Panc1 (cell line): ENCODE results near the gene IL2RA. TPM values are rescaled to one million over a fixed set of nuclear protein-coding genes. Genes with fewer than 3 reads are reported as not detected.
"Not testable (repeated sequence)": the region's sequence is repeated elsewhere in the genome, so short reads cannot be mapped to it uniquely, and the experiment has no call there.

ENCODE experiments used
- ATAC-seq: fragments of 200-7000 bp; cut with Tn5 transposase; 2 replicates; pipeline ENCODE4 v1.9.1; 2020; ENCODE audit warnings: mild to moderate bottlenecking, moderate library complexity
- BruUV-seq: library from RNA; stranded (reverse); fragments of 400-500 nt; replicated peaks from 2 replicates; lab custom pipeline; 2021; lab: Mats Ljungman, UMichigan
- CTCF ChIA-PET: fragments of 300-600 bp; sonication (Branson Sonifier 250); formaldehyde crosslinking; loops from one replicate; lab custom pipeline; 2022; ENCODE audit warnings: antibody characterized with exemption; lab: Charles Lee
- POLR2A ChIA-PET: fragments of 300-600 bp; sonication (Branson Sonifier 250); formaldehyde crosslinking; loops from one replicate; lab custom pipeline; 2022; ENCODE audit warnings: antibody characterized with exemption; lab: Charles Lee
- DNase-seq: peaks from one replicate; pipeline ENCODE4 v3.0.0-alpha.2; 2010; ENCODE audit warnings: low read depth, low spot score
- H3K27ac ChIP-seq: 2 replicates; pipeline ENCODE4 v1.5.1; 2011; ENCODE audit warnings: mild to moderate bottlenecking, low read length, inconsistent platforms
- H3K27me3 ChIP-seq: fragments of 200-500 bp; sonication (Bioruptor generic); 2 replicates; pipeline ENCODE4 v1.6.0; 2014; ENCODE audit warnings: low read length, inconsistent platforms; ENCODE audit not compliant: control insufficient read depth, insufficient read depth
- H3K36me3 ChIP-seq: fragments of 200-500 bp; sonication (Bioruptor generic); 2 replicates; pipeline ENCODE4 v1.5.1; 2014; ENCODE audit warnings: inconsistent platforms, mild to moderate bottlenecking, low read length, moderate library complexity; ENCODE audit not compliant: control insufficient read depth, insufficient read depth
- H3K4me1 ChIP-seq: 2 replicates; pipeline ENCODE4 v1.5.1; 2011; ENCODE audit warnings: inconsistent platforms, mild to moderate bottlenecking, low read length, moderate library complexity; ENCODE audit not compliant: control insufficient read depth, insufficient read depth
- H3K4me3 ChIP-seq, 2 experiments: 2 replicates each; pipeline ENCODE4 v1.5.1; 2011 to 2012; ENCODE audit warnings: low read depth in 2 of 2, low read length in 2 of 2, mild to moderate bottlenecking in 2 of 2, inconsistent platforms in 1 of 2, moderate library complexity in 1 of 2
- H3K9me3 ChIP-seq: fragments of 200-500 bp; sonication (Bioruptor generic); 2 replicates; pipeline ENCODE4 v1.5.1; 2014; ENCODE audit warnings: low read depth, mild to moderate bottlenecking, inconsistent platforms, low read length, moderate library complexity; ENCODE audit not compliant: control insufficient read depth, insufficient read depth
- POLR2AphosphoS5 ChIP-seq: IDR thresholded peaks from 2 replicates; pipeline ENCODE4 v1.6.1; 2012; ENCODE audit warnings: mild to moderate bottlenecking, low read depth, low read length, moderate library complexity
- REST ChIP-seq, 2 experiments: IDR thresholded peaks; 2 replicates each; pipeline ENCODE4 v1.6.1; 2011 to 2012; ENCODE audit warnings: low read depth in 2 of 2, control low read depth in 1 of 2, low read length in 1 of 2, mild to moderate bottlenecking in 1 of 2, moderate library complexity in 1 of 2; ENCODE audit not compliant: insufficient read depth in 1 of 2
- SIN3A ChIP-seq: IDR thresholded peaks from 2 replicates; pipeline ENCODE4 v1.6.1; 2012; ENCODE audit warnings: low read depth, mild to moderate bottlenecking, low read length, moderate library complexity, borderline replicate concordance; ENCODE audit not compliant: insufficient read depth
- TCF7L2 ChIP-seq: IDR thresholded peaks from 2 replicates; pipeline ENCODE4 v1.6.1; 2011; ENCODE audit warnings: mild to moderate bottlenecking, low read depth, low read length, inconsistent platforms
- in situ Hi-C: cut with HindIII; loops from 2 replicates; pipeline ENCODE4 v1.10.0; 2016; ENCODE audit warnings: low sequenced_read_pairs, low pct_unique_long_range_greater_than_20kb
- intact Hi-C: fragments of 100-400 bp; cut with micrococcal nuclease; formaldehyde crosslinking; loops from one replicate; pipeline ENCODE4 v1.10.0; 2022; ENCODE audit not compliant: unreplicated experiment
- total RNA-seq: library from RNA; stranded (reverse); gene quantifications from one replicate; pipeline ENCODE4 v1.2.1, GENCODE V29; 2021; ENCODE audit not compliant: unreplicated experiment
- TF ChIP-seq, protein P1 (sequence below): fragments of 450-650 bp; IDR thresholded peaks from 2 replicates; pipeline ENCODE4 v1.5.1; 2017; ENCODE audit warnings: mild to moderate bottlenecking

Gene IL2RA
- total RNA-seq, 1 experiment from 2014 or later = 0.33 TPM

GRCh38 chr10:5962358-5962940 is 99.7 kb downstream of the IL2RA start:
- H3K36me3 ChIP-seq, H3K4me3 ChIP-seq, in situ Hi-C loops, ATAC-seq, H3K27ac ChIP-seq, intact Hi-C loops, H3K27me3 ChIP-seq, POLR2A ChIA-PET, H3K9me3 ChIP-seq, CTCF ChIA-PET, DNase-seq, H3K4me1 ChIP-seq, BruUV-seq: not testable (repeated sequence)

DNA sequence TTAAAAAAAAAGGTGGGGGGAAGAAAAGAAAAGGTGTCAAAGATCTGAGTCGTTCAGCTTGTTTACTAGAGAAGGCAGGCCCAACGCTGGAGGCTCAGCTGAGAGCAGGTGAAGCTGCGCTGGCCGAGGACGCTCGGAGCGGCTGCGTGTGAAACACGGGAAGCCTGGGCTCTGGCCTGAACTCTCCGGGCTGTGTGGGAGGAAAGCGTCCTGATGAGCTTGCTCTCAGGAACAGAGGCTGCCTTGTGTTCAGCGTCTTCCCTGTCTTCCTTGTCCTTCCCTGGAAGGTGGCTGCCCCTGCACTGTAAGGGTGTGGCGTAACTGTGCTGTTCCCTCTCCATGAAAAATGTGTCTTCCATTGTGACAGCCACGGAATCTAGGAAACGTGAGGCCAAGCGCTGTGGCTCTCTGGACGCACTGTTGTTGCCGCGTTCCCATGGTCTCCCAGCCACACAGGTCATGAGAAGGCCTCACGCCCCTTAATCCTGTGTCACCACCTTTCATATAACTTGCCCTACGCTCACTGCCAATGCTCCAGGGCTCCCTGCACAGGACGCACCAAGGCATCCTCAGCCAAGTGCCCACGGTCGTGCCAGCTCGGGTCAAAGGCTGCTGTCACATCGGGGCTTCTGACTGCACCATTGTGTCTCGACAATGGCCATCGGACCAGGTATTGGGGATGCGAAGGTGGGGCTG is 100.6 kb downstream of the IL2RA start:
- H3K4me1 ChIP-seq = no peaks in the 10 kb centered on the region
- DNase-seq = no peak
- no peaks in the 10 kb centered on the region for H3K9me3 ChIP-seq
- no peak for TF ChIP-seq POLR2AphosphoS5
- no peak for TF ChIP-seq REST (IDR thresholded peaks at IDR 0.05; ENCODE audit: insufficient read depth in 1 of 2, low read depth in 2 of 2, low read length in 1 of 2)
- no peak for TF ChIP-seq TCF7L2
- TF ChIP-seq, protein P1, sequence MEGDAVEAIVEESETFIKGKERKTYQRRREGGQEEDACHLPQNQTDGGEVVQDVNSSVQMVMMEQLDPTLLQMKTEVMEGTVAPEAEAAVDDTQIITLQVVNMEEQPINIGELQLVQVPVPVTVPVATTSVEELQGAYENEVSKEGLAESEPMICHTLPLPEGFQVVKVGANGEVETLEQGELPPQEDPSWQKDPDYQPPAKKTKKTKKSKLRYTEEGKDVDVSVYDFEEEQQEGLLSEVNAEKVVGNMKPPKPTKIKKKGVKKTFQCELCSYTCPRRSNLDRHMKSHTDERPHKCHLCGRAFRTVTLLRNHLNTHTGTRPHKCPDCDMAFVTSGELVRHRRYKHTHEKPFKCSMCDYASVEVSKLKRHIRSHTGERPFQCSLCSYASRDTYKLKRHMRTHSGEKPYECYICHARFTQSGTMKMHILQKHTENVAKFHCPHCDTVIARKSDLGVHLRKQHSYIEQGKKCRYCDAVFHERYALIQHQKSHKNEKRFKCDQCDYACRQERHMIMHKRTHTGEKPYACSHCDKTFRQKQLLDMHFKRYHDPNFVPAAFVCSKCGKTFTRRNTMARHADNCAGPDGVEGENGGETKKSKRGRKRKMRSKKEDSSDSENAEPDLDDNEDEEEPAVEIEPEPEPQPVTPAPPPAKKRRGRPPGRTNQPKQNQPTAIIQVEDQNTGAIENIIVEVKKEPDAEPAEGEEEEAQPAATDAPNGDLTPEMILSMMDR = no peak
- no peak for TF ChIP-seq SIN3A
- ATAC-seq = no peak
- no peaks in the 10 kb centered on the region for H3K27me3 ChIP-seq
- H3K36me3 ChIP-seq = no peaks in the 10 kb centered on the region
- no peak overlapping the region for H3K4me3 ChIP-seq
- in situ Hi-C loops (no loop called here), intact Hi-C loops (no loop called here)
- H3K27ac ChIP-seq = no peak overlapping the region
- BruUV-seq = no TSS peak
- ChIA-PET POLR2A (no interaction called here), CTCF (no interaction called here)

GRCh38 chr10:5960973-5961275 is 101.2 kb downstream of the IL2RA start:
- H3K27me3 ChIP-seq, ATAC-seq, H3K4me3 ChIP-seq, BruUV-seq, CTCF ChIA-PET, DNase-seq, in situ Hi-C loops, H3K4me1 ChIP-seq, H3K36me3 ChIP-seq, H3K27ac ChIP-seq, POLR2A ChIA-PET, intact Hi-C loops, H3K9me3 ChIP-seq: not testable (repeated sequence)

Other genes with a start within 250 kb of the IL2RA start
- gene GDI2, start 248.9 kb downstream of the IL2RA start, total RNA-seq = 130 TPM
- gene ANKRD16, start 172.5 kb downstream of the IL2RA start, total RNA-seq = 6.9 TPM
- gene FBH1, start 172.1 kb downstream of the IL2RA start, total RNA-seq = 50.5 TPM
- gene IL15RA, start 84.8 kb downstream of the IL2RA start, total RNA-seq = 11.0 TPM
- gene RBM17, start 26.7 kb upstream of the IL2RA start, total RNA-seq = 65.4 TPM
- 17.1 TPM for gene PFKFB3, start 140.6 kb upstream of the IL2RA start, total RNA-seq